Measurements from ENCODE around the gene CORO7.
"Not testable (repeated sequence)": the region's sequence is repeated elsewhere in the genome, so short reads cannot be mapped to it uniquely, and the experiment has no call there.

Gene CORO7

DNA sequence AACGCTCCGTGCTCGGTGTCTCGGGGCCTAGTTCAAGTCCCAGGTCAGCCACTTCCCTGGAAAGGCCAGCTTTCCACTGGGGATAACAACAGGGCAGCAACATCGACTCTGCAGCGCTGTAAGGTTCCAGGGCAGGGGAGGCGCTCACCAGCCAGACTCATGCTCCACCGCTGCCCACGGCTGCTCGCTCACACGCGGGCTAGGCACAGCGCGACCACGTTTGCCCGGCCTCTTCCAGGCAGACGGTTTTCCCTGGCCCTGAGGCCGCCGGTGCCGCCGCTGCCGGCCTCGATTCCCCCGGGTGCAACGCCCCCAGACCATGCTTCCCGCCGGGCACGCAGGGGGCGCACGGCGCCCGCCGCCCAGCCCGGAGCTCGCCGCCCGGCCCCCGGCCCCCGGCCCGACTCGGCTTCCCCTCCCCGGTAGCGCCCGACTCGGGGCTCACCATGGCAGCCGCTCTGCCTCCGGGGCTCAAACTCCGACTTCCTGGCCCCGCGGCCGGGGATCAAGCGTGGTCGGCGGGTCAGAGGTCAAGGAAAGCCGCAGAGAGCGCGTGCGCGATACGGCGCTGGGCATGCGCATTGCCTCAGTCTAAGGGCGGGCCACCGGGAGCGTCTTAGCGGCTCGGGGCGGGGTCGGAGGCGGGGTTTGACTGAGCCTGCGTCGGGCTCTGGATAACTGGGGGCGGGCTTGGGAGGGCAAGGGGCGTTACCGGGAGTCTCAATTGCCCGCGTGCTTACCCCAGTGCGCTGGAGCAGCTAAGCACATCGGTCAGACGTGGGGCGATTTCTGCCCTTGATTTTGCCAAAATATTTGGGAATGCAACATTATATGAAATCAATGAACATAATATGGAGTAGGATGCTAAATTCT, 65.4 kb downstream of the CORO7 start, which contains the start of gene PAM16:
TSS of gene PAM16 (minus strand) at position 535 of the 873 bp plus-strand sequence. CDS start at position 448, 87 bp downstream.
- peak; percentile 99 for DNase-seq

DNA sequence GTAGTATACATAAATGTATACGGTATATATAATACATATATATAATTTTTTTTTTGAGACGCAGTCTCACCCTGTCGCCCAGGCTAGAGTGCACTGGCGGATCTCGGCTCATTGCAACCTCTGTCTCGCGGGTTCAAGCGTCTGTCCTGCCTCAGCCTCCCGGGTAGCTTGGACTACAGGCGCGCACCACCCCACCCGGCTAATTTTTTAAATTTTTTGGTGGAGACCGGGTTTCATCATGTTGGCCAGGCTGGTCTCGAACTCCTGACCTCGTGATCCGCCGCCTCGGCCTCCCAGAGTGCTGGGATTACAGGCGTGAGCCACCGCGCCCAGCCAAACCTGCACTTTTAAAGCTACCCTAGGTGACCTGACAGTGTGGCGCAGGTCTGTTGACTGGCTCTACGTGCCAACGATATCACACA, 66.0 kb downstream of the CORO7 start:
- no peak for DNase-seq

- DNase-seq, result no peak
These were observed 67.1 kb downstream of the CORO7 start for GRCh38 chr16:4349332-4349731.

GRCh38 chr16:4347765-4348509, 68.5 kb downstream of the CORO7 start:
- peak; percentile 82 for DNase-seq

DNA sequence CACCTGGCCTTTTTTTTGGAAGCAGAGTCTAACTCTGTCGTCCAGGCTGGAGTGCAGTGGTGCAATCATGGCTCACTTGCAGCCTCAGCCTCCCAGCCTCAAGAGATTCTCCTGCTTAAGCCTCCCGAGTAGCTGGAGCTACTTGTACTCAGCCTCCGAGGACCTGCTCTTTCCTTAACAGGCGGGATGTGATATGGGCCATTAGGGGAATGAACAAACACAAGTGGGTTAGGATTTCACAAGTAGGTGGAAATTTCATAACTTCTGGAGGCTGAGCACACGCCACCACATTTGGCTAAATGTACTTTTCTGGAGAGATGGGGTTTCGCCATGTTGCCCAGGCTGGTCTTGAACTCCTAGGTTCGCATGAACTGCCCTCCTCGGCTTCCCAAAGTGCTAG, 69.4 kb downstream of the CORO7 start:
- peak; percentile 63 for DNase-seq

GRCh38 chr16:4345836-4346781, 70.3 kb downstream of the CORO7 start:
- peak; percentile 52 for DNase-seq

DNA sequence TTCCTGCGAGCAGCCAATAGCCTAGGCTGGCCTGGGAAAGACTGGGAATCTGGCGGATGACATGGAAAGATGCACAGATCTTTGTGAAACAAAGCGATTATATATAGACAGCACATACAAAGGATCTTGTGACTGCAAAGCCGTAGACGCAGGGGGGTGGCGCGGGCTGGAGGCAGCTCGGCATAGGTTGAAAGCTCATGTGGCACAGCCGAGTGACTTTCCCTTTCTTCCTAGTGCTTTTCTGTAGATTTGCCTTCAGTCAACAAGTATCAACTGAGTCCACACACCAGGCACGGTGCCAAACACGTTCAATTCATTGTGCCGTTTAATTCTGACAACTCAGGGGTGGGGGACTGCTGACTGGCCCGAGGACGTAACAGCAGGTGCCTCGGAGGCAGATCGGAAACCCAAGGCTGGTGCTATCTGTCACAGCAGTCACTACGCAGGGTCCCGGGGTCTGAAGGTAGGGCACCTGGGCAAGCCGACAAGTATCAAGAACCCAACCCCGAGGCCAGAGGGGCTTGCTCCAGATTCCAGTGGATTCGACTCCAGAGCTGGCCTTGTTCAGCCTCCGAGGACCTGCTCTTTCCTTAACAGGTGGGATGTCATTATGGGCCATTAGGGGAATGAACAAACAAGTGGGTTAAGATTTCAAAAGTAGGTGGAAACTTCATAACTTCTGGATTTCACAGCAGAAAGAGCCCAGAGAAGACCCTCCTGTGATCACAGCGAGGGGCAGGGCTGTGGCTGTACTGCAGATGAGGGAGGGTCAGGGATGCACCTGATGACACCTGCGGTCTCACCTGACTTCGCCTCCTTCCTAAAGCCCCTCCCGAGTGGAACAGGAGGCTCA, 71.2 kb downstream of the CORO7 start:
- DNase-seq, result no peak

GRCh38 chr16:4344300-4344982, 72.0 kb downstream of the CORO7 start:
- not testable (repeated sequence) for DNase-seq

GRCh38 chr16:4342866-4343744, 73.3 kb downstream of the CORO7 start:
- no peak for DNase-seq

DNA sequence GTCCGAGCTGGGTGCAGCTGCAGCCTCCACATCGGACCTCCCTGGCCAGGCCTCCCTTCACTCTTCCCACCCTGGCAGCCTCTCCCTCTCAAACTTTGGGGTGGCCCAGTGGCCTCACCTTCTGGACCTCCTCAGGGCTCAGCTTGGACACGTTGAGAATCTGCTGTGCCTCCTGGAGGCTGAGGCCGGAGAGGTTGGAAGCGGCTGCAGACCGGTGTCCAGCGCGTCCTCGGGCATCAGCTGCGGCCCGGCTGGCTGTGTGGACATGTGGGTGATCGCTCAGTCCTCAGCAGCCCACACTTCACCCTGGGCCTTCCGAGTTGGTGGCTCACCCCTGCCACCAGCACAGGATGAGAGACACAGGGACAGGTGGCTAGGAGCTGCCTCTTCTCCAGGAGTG, 75.1 kb downstream of the CORO7 start:
- no peak for DNase-seq

DNA sequence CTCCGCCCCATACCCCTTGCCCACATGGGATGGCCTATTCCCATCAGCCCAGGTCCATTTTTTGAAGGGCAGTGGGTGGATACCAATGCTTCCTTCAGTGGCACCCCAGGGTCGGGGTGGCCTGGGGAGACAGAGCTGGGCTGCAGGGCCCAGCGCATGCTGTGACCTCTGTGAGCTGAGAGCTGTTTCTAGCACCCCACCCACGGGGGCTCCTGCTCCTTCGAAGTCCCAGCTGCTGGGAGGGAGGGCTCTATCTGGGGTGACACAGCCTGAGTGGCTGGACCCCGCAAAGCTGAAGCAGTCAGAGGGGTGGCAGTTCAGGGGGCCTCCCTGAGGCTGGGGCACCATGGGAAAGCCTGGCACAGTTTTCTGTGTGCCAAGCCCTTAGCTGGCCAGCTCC, 76.0 kb downstream of the CORO7 start:
- DNase-seq, result no peak

DNA sequence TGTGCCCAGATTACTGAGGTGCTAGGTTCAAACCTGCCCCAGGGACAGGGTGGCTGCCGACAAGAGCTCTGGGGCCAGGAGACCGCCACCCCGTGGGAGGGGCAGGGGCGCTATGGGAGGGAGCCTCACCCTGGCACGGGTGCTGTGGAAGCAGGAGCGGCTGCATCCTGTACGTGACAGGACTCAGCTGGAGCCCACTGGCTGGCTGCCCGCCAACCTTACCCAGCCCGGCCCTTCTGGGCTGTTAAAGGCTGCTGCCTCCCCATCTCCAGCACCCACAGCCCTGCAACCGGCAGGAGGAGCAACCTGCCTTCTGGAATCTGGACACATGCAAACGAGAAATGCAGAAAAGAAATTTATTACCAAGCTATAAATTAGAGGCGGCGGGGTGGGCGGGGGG, 76.5 kb downstream of the CORO7 start:
- peak; percentile 50 for DNase-seq

DNA sequence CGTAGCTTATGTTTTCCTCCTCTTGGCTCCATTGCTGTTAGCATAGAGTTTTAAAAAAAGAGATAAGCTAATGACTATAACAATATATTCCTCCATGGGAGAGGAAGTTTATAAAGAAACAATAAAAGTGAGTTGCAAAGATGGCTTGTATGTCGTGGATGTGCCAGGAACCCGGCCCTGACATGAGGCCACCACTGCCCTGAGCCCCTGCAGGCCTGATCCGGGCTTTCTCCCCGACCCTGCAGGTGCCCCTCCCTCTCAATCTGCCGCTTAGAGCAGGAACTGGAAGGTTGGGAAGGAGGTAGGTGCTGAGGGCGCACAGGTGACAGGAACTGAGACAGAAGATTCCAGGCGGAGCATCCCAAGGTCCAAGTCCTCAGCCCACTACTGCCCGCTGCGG, 76.9 kb downstream of the CORO7 start:
- no peak for DNase-seq

- no peak for DNase-seq
These were observed 77.6 kb downstream of the CORO7 start for GRCh38 chr16:4338712-4339299.

- DNase-seq, result no peak
These were observed 78.2 kb downstream of the CORO7 start for GRCh38 chr16:4338125-4338582.

GRCh38 chr16:4337540-4338088, 78.8 kb downstream of the CORO7 start:
- DNase-seq, result no peak

DNA sequence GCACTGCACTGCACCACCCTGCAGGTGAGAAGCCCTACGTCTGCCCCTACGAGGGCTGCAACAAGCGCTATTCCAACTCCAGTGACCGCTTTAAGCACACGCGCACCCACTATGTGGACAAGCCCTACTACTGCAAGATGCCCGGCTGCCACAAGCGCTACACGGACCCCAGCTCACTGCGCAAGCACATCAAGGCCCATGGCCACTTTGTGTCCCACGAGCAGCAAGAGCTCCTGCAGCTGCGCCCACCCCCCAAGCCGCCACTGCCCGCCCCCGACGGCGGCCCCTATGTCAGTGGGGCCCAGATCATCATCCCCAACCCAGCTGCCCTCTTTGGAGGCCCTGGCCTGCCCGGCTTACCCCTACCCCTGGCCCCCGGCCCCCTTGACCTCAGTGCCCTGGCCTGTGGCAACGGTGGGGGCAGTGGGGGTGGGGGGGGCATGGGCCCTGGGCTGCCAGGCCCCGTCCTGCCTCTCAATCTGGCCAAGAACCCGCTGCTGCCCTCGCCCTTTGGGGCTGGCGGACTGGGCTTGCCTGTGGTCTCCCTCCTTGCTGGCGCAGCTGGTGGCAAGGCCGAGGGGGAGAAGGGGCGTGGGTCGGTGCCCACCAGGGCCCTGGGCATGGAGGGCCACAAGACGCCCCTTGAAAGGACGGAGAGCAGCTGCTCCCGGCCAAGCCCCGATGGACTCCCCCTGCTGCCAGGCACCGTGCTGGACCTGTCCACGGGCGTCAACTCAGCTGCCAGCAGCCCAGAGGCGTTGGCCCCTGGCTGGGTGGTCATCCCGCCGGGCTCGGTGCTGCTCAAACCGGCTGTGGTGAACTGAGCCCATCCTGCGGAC, 79.5 kb downstream of the CORO7 start:
- DNase-seq, result no peak

Measured in hematopoietic multipotent progenitor cell treated with erythropoietin and hydrocortisone succinate and interleukin-3 and kit ligand, for 6 days (in vitro differentiated cells).